ENCODE measurements around the gene SPATA3.
"Not testable (repeated sequence)": the region's sequence is repeated elsewhere in the genome, so short reads cannot be mapped to it uniquely, and the experiment has no call there.

SPATA3 gene

DNA sequence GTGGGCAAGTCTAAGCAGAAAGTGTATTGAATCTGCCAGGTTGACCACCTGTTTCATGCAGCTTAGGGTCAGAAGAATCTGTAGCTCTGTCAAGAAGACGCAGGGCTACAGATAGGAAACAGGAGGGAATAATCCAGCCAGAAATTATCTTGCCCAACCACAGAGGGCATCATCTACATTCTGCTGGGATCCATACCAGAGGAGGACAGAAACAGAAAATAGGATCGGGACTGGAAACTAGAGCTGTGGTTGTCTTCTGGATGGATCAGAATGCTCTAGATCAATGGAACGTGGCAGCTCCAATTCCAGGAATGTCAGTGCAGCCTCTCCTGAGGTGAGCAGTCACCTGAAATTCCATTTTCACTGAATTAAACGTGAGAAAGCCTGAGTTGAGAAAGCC lies 3.6 kb downstream of the SPATA3 start:
- DNase-seq, result no peak

DNA sequence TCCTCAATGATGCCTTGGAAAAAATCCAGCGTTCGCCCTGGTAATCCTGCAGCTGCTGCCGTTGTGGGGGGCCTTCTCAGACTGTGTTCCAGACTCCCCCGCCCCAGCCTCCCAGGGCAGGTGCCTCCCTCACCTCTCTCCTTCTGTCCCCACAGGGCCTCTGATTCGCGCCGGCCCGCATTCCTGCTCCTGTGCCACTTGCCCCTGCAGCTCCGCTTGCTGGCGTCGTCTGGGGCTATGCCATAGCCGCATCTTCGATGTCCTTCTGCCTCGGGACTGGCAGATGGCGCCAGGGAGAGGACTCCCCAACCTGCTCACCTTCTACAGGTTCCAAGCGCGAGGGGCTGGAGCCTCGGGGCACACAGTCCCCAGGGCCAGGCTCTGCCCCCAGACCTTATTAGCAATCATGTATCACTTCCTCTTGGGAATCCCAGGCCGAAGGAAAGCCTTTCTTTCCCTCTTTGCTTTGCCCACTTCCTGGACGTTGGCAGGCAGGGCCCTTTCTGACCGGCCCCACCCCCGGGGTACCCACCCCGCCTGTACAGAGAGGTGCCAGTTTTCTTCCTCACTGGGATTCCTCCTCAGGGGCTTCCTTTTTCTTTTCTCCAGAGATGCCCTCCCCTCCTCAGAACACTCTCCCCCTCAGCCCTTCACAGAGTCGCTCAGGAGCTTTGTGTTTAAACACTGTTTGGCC lies 4.4 kb downstream of the SPATA3 start:
- no peak for DNase-seq

DNA sequence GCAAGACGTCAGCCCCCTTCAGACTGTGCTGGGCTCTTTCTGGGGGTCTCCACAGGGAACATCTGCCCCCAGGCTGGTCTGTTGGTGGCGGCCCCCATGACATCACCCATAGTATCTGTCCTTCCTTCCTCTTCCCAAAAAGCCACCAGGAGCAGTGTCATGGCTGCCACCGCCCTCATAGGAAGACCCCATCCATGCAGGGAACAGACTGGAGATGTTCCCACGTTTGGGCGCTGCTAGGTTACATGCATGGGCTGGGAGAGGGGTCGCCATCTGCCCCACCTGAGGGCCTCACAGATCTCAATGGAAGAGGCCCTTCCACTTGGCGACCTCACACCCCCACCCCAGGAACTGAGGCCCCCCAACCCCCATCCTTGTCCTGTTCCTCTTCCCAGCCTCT lies 5.1 kb downstream of the SPATA3 start:
- no peak for DNase-seq

DNA sequence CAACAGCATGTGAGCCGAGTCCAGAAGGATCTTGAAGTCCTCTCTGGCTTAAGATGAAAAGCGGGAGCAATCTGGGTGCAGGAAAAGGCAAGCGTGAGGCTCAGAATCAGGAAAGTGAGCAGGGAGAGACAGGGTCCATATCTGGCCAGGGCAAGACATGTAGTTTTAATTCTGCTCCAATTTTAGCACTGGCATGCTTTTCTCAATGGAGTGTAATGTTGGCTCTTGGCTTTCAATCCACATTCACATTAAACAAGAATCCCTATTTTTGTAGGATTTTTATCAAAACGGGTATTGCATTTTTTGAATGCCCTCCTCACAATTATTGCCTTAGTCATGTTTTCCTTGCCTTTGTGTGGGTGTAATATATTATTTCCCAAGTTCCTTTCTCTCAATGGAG lies 6.0 kb downstream of the SPATA3 start:
- no peak for DNase-seq

DNA sequence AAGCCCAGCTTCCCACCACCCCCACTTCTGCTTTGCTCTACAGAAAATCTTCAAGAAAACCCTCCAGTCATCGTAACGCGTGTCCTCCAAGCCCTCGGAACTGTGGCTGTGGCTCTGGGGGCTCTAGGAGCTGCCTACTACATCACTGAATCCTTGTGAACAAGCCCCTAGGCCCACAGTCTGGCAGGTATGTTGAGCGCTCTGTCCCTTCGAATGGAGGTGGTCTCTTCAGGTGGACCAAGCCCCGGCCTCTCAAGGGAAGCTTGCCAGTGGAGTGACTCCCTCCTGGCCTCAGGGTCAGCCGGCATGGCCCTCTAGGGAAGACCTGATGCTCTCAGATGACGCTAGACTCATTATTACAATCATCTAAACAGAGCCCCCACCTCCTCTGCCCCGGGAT lies 6.7 kb downstream of the SPATA3 start:
- no peak for DNase-seq

DNA sequence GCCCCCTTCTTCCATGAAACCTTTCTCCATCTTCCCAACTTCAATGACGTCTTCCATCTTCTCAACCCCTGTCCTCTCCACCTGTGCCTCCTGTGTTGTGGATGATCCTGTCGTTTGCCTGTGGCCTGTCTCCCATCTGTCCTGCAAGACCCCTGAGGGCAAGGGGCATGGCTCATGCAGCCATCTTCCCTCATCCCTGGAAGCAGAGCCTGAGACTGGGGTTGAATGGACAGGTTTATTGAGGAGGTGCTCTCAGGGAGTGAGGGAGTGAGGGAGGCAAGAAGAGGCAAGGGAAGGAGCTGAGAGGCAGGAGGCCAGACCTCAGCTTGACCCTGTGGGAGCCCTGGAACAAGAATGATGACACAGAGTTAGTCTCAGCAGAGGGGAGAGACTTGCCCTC lies 7.3 kb downstream of the SPATA3 start:
- no peak for DNase-seq

DNA sequence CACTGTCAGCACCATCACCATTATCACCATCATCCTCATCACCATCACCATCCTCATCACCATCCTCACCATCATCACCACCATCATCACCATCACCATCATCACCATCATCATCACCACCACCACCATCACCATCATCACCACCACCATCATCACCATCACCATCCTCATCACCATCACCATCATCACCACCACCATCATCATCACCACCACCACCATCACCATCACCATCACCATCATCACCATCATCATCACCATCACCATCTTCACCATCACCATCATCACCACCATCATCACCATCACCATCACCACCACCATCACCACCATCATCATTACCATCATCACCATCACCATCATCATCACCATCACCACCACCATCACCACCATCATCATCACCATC lies 9.0 kb downstream of the SPATA3 start:
- not testable (repeated sequence) for DNase-seq

DNA sequence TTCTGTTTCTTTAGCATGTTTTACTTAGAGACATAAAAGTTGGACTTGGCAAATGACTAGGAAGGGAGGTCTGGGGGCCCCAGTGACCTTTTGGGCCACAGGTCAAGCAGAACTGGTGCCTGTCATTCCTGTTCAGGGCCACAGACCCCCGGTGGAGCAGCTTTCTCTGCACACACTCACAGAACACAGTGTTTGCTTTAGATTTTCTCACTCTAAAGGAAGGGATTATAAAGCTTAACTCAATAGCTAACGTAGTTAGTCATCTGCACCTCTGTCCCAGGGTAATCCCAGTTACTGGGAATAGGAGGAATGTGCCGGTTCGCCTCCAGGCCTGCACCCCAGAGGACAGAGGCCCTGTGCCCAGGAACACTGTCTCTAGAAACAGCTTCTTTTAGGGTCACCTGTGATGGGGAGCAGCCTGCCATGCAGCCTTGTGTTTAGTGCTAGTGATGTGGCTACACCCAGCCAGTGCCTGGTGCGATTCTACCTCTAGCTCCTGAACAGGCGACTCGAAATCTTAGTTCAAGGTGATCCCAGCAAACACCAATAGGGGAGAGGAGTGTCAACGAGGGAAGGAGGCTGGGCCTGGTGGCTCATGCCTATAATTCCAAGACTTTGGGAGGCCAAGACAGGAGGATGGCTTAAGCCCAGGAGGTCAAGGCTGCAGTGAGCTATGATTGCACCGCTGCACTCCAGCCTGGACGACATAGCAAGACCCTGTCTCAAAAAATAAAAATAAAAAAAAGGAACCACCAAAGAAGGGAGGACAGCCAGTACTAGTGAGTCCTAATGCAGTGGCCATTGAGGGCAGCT lies 11.6 kb downstream of the SPATA3 start:
- no peak for DNase-seq

DNA sequence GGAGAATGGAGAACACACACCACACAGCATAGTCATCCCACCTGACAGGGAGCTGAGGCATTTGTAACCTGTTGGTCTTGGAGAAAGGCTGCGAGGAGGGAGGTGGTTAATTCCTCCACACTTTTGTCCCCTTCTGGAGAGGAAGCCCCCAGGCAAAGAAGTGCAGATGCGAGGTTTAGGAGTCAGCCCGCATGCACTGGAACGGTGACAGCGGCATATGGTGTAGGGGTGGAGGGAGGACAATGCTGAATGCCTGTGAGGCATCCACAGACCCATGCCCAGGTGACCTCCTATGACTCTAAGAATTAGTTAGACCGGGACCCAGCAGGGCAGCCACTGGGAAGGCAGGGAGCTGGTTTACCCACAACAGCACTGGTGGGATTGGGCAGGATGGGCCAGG lies 12.2 kb downstream of the SPATA3 start:
- DNase-seq, result no peak

DNA sequence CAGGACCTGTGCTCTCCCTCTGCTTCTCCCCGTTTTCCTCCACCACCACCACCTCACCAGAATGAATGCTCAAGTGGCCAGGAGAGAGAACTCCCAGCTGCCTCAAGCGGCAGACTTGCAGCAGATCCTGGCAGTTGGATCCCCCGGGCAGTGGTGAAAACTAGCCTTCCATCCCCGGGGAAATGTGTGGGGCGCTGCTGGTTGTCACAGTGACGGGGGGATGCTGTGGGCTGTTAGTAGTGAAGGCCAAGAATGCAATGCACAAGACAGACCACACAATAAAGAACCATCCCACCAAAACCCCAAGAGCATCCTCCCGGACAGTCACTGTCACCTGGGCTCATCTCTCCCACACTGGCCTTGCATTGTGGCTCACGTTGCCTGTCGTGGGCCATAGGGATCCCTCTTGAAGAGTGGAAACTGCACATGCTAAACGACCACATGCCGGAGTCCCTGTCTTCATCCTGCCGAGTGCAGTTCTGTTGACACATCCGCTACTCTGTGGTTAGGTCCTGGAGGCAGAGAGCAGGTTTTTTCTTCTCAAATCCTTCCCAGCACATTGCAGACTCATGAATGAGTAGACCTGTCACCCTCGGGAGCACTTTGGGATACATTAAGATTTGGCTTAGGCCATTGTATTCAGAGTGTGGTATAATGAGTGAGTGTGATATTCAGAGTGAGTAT lies 13.5 kb downstream of the SPATA3 start:
- DNase-seq, result no peak

DNA sequence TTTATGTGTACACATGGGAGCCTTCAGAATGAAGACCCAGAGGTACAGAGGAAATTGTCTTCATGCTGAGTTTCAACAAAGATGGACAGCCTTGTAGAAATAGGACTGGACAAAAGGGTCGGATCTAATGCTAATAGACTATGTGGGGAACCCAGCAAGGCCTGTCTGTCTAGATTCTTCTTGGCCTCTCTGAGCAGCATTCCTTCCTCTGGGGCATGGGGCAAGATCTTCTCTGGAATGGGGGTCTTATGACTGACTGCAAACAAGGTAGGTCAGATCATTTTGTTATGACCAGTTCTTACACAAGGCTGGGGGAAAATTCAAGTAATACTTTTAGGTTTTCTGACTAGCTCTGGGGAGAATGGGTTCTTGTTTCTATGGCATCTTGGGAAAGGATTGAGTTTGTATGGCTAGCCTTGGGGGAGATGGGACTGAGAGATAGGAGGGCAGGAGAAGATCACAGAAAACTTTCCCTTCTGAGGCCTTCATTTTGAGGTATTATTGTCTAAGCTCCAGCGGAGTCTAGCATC lies 14.3 kb downstream of the SPATA3 start:
- DNase-seq, result no peak

DNA sequence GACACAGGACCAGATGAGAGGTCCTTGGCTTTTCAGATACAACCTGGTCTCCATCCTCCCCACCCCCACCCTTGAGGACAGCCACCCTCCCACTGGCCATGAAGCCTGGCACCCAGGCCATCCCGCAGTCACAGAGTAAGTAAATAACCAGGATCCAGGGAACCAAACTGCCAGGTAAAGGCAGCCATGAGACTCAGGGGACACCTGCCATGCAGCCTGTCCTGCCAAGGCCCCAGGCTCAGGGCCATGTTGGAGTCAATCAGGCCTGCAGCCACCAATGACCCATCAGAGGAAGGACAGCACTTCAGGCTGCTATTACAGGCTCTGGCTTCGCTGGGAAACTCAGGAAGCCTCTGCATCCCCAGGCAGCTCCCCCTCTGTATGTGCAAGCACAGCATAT lies 15.6 kb downstream of the SPATA3 start:
- no peak for DNase-seq

DNA sequence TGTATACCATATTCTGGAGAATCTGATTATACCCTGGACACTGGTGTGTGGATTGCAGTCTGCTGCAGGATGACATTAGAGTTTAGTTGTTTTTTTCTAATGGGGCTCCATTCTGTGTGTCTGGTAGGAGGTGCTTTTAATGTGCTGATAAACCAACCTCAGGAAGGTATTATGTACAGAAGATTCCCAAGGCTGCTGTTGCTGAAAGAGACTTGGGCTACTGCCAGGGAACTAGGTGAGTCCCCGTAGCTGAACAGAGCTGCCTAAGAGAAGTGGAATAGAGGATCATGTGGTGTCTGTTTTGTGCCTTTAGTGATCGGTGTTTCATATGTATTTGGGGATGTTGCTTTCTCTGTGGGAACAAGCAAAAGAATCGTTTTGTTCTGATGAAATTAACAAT lies 16.5 kb downstream of the SPATA3 start:
- DNase-seq, result no peak

DNA sequence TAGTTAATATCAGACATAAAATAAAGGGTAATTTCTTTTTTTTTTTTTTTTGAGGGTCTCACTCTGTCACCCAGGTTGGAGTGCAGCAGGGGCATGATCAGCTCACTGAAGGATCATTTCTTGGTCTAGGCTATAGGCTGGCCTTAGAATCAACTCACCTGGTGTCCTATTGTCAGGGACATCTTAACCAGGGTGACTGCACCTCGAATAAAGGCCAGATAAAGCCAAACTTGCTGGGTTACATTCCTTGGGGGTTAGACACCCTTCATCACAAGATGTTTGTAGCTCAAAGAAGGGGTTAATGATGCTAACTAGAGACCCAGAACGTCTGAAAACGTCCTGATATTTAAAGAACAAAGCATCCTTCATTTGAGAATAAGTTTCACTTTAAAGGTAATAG lies 17.9 kb downstream of the SPATA3 start:
- no peak for DNase-seq

DNA sequence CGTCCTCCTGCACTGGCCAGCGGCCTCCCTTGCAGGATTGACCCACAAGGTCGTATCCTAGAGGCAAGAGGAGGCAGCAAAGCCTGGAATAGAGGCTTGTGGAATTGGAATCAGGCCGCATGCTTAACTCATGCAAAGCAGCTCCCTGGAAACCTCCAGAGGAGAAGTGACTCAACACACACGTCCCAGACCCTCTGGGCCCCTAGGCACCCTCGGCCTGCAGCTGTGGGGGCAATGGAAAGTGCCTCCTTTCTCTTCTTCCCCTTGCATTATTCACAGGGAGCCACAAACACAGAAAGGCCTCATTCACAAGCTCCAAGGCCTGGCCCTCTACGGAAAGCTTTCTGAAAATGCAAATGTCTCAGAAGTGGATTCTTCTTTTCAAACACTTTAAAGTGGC lies 19.6 kb downstream of the SPATA3 start:
- no peak for DNase-seq

DNA sequence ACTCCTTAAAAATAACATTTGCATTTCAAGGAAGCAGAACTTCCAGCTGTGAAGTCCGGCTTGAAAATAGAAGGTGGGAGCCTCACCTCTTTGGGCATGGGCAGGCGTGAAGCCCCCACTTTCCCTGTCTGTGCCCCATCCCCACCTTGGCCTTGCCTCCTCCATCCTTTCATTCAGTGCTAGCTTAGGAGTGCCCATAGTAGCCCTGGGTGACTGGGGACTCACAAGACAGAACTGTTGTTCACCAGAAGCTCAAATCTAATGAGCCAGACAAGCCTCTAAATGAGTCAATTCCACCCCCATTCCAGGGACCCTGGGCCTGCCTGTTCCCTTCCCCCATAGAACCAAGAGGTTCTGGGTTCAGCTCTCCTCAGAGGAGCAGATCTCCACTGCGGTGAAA lies 20.0 kb downstream of the SPATA3 start:
- DNase-seq, result no peak

DNA sequence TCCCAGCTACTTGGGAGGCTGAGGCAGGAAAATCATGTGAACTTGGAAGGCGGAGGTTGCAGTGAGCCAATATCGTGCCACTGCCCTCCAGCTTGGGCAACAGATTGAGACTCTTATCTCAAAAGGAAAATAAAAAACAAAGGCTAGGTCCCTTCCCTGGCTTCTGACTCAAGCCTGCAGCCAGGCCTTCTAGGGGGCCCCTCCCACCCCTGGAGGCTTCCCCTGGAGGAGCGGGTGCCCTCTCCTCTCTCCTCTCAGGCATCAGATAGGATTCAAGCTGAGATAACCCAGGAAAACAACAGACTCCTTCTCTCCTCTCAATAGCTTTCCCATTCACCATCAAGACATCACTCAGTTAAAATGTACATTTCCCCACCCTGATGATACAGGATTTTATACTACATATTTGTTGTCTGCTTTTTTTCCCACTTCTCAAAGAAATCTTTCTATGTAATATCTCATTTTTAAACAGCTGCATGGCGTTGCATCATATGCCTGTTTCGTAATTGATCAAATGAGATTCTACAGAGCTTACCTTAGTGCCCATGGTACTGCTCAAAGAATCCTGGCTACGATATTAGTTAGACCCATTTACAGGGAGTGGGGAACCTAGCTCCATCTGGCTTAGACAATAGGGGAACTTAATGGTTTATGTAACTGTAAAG lies 20.8 kb downstream of the SPATA3 start:
- no peak for DNase-seq

DNA sequence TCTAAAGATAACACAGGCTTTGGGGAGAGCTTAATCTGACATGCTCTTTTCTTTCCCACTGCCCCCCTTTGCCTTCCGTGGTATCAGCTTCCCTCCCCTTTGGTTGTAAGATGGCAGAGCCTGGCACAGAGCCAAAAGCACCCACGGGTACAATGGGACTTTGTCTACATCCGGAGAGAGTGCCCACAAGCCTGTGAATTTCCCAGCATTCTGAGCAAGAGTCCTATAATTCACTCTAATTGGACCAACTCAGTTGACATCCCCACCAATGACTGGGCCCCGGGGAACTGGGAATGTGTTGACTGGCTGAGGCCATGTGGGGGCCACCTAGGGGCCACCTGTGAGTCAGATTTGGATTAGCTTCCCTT lies 21.3 kb downstream of the SPATA3 start:
- no peak for DNase-seq

DNA sequence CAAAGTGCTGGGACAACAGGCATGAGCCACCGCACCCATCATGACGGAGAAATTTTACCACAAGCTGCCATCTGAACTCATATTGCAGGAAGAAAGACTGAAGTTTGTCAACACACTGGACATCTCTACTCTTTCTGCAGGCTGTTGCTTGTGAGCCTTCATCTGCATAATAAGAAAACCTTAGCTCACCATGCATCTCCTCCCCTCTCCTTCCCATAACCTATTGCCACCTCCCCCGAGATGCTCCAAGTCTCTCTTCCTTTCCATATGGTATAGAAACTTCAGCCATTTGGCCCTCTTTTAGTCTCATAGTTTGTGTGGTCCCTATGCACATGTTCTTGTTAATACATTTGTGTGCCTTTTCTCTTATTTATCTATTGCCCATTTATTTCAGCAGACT lies 22.3 kb downstream of the SPATA3 start:
- no peak for DNase-seq

DNA sequence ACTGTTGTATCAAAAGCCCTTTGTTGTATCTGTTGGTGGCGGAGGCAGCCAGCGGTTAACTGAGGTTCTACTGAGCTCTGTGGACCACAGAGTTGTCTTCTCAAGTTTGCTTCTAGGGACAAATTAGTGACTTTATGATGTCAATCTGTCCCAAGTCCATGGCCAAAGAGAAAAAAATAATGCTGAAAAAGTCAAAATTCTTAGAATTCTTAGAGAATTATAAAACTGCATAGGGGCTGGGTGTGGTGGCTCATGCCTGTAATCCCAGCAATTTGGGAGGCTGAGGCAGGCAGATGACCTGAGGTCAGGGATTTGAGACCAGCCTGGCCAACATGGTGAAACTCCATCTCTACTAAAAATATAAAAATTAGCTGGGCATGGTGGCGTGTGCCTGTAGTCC lies 29.1 kb downstream of the SPATA3 start:
- not testable (repeated sequence) for DNase-seq

DNA sequence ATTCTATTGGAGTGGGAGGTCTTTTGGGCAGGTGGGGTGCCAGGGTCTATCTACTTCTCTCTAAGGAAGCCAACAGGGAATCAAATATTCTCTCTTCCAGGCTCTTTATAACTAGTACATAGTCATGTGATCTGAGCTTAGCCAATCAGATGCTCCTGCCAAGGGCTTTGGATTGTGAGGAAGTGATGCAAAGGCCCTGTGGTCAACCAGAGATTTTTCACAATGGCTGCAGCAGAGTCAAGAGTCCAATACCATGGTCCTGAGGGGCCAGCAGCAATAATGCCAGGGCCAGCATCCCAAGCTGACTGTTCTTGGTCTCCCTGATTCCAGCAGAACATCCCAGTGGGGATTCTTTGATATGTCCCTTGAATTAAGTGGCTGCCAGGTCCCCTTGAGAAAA lies 33.0 kb downstream of the SPATA3 start:
- no peak for DNase-seq

DNA sequence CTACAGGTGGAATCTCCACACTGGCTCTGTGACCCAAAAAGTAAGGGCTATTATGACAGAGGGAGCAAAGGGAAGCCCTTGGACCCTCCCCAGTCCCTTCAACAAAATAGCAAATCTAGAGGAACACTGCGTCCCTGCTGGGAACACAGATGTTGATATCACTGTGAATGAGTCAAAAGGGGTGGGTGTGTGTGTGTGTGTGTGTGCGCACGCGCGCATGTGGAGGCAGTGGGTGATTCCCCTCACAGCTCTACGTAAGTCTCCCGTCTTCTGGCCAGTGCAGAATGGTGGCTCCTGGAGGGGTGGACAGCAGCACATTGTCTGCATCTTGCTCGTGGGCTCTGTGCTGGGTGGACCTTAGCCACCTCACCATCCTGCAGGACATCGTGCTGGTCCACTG lies 33.6 kb downstream of the SPATA3 start:
- DNase-seq, result no peak

DNA sequence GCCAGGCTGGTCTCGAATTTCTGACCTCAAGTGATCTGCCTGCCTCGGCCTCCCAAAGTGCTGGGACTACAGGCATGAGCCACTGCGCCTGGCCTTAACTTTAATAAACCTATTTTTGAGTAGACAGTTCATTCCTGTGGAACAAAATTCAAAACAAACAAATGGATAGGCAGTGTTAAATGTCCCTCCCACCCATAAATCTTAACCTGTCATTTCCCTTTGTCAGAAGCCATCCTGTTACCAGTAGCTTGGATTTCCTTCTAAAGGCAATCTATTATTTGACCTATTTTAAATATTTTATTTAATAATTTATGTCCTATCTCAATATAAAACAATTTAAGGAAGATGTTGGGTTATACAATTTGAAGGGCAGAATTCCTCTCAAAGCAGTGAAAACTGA lies 34.8 kb downstream of the SPATA3 start:
- DNase-seq, result no peak
